ENCODE data around the gene TAF1C.
"Not testable (repeated sequence)": the region's sequence is repeated elsewhere in the genome, so short reads cannot be mapped to it uniquely, and the experiment has no call there.

TAF1C gene

GRCh38 chr16:84205123-84205522, 18.3 kb upstream of the TAF1C start:
- not testable (repeated sequence) for H3K9me3 Mint-ChIP-seq; DNase-seq (ENCODE audit: low spot score in 2 of 2)

GRCh38 chr16:84204551-84204950, 17.7 kb upstream of the TAF1C start:
- not testable (repeated sequence) for H3K36me3 Mint-ChIP-seq (ENCODE audit: insufficient read depth)

More at GRCh38 chr16:84205123-84205522, 18.3 kb upstream of the TAF1C start:
- not testable (repeated sequence) for ATAC-seq (replicated peaks; ENCODE audit: extremely low read depth, poor library complexity, severe bottlenecking); H3K27me3 Mint-ChIP-seq; H3K4me1 Mint-ChIP-seq; H3K36me3 Mint-ChIP-seq (ENCODE audit: insufficient read depth); H3K27ac Mint-ChIP-seq (ENCODE audit: low read depth); H3K4me3 Mint-ChIP-seq

GRCh38 chr16:84199861-84200260, 13.0 kb upstream of the TAF1C start:
- ATAC-seq (replicated peaks; ENCODE audit: extremely low read depth, poor library complexity, severe bottlenecking) (no peak), DNase-seq (ENCODE audit: low spot score in 2 of 2) (no peak)

More at GRCh38 chr16:84204551-84204950, 17.7 kb upstream of the TAF1C start:
- not testable (repeated sequence) for DNase-seq (ENCODE audit: low spot score in 2 of 2); H3K4me1 Mint-ChIP-seq; H3K27me3 Mint-ChIP-seq; H3K27ac Mint-ChIP-seq (ENCODE audit: low read depth); H3K9me3 Mint-ChIP-seq; H3K4me3 Mint-ChIP-seq; ATAC-seq (replicated peaks; ENCODE audit: extremely low read depth, poor library complexity, severe bottlenecking)

GRCh38 chr16:84199097-84199496, 12.2 kb upstream of the TAF1C start:
- no peak for DNase-seq (ENCODE audit: low spot score in 2 of 2)

More at GRCh38 chr16:84199861-84200260, 13.0 kb upstream of the TAF1C start:
- H3K27ac Mint-ChIP-seq (ENCODE audit: low read depth), result no peak overlapping the region
- H3K36me3 Mint-ChIP-seq (ENCODE audit: insufficient read depth), result no peaks in the 10 kb centered on the region
- no peaks in the 10 kb centered on the region for H3K9me3 Mint-ChIP-seq
- peaks cover 22% of the 10 kb centered on the region for H3K27me3 Mint-ChIP-seq
- no peak overlapping the region for H3K4me3 Mint-ChIP-seq
- no peaks in the 10 kb centered on the region for H3K4me1 Mint-ChIP-seq

GRCh38 chr16:84198401-84198800, 11.5 kb upstream of the TAF1C start:
- Mint-ChIP-seq H3K27ac (ENCODE audit: low read depth) (no peak overlapping the region), H3K36me3 (ENCODE audit: insufficient read depth) (no peaks in the 10 kb centered on the region), H3K9me3 (no peaks in the 10 kb centered on the region), H3K4me3 (no peak overlapping the region), H3K27me3 (peaks cover 22% of the 10 kb centered on the region), H3K4me1 (peaks cover 6% of the 10 kb centered on the region)
- ATAC-seq (replicated peaks; ENCODE audit: extremely low read depth, poor library complexity, severe bottlenecking), result no peak
- no peak for DNase-seq (ENCODE audit: low spot score in 2 of 2)

More at GRCh38 chr16:84199097-84199496, 12.2 kb upstream of the TAF1C start:
- Mint-ChIP-seq H3K36me3 (ENCODE audit: insufficient read depth) (no peaks in the 10 kb centered on the region), H3K4me3 (no peak overlapping the region), H3K27ac (ENCODE audit: low read depth) (no peak overlapping the region), H3K9me3 (no peaks in the 10 kb centered on the region), H3K4me1 (peaks cover 6% of the 10 kb centered on the region), H3K27me3 (peaks cover 22% of the 10 kb centered on the region)
- ATAC-seq (replicated peaks; ENCODE audit: extremely low read depth, poor library complexity, severe bottlenecking), result no peak

GRCh38 chr16:84197466-84198128, 10.7 kb upstream of the TAF1C start:
- Mint-ChIP-seq H3K9me3 (no peaks in the 10 kb centered on the region), H3K4me1 (peaks cover 6% of the 10 kb centered on the region), H3K36me3 (ENCODE audit: insufficient read depth) (no peaks in the 10 kb centered on the region), H3K4me3 (no peak overlapping the region), H3K27ac (ENCODE audit: low read depth) (no peak overlapping the region), H3K27me3 (peaks cover 22% of the 10 kb centered on the region)
- ATAC-seq (replicated peaks; ENCODE audit: extremely low read depth, poor library complexity, severe bottlenecking), result no peak
- DNase-seq (ENCODE audit: low spot score in 2 of 2), result no peak

GRCh38 chr16:84196727-84197394, 10.0 kb upstream of the TAF1C start:
- Mint-ChIP-seq H3K9me3 (no peaks in the 10 kb centered on the region), H3K36me3 (ENCODE audit: insufficient read depth) (no peaks in the 10 kb centered on the region), H3K4me3 (no peak overlapping the region), H3K27ac (ENCODE audit: low read depth) (no peak overlapping the region), H3K4me1 (peaks cover 6% of the 10 kb centered on the region), H3K27me3 (peaks cover 22% of the 10 kb centered on the region)
- no peak for ATAC-seq (replicated peaks; ENCODE audit: extremely low read depth, poor library complexity, severe bottlenecking)
- DNase-seq (ENCODE audit: low spot score in 2 of 2), result no peak

DNA sequence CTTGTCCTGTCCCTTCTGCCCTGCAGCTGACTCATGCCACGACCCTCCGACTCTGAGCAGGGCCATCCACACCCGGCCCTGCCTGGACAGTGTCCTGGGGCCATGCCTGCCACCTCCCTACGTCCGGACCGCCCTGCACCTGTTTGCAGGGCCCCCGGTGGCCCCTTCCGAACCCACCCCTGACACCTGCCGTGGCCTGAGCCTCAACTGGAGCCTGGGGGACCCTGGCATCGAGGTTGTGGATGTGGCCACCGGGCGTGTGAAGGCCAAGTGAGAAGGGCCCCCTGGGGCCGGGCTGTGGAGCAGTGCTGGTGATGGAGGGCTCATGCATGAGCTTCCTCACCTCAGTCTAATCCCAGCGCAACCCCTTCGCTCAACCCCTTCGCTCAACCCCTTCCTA, 9.2 kb upstream of the TAF1C start:
- H3K4me1 Mint-ChIP-seq, result peaks cover 6% of the 10 kb centered on the region
- H3K4me3 Mint-ChIP-seq, result no peak overlapping the region
- H3K27ac Mint-ChIP-seq (ENCODE audit: low read depth), result no peak overlapping the region
- DNase-seq (ENCODE audit: low spot score in 2 of 2) (no peak), ATAC-seq (replicated peaks; ENCODE audit: extremely low read depth, poor library complexity, severe bottlenecking) (no peak)
- no peaks in the 10 kb centered on the region for H3K9me3 Mint-ChIP-seq
- H3K36me3 Mint-ChIP-seq (ENCODE audit: insufficient read depth), result no peaks in the 10 kb centered on the region
- peaks cover 22% of the 10 kb centered on the region for H3K27me3 Mint-ChIP-seq

- DNase-seq (ENCODE audit: low spot score in 2 of 2), result no peak
- Mint-ChIP-seq H3K4me1 (peaks cover 6% of the 10 kb centered on the region), H3K27me3 (peaks cover 22% of the 10 kb centered on the region), H3K27ac (ENCODE audit: low read depth) (no peak overlapping the region), H3K4me3 (no peak overlapping the region), H3K36me3 (ENCODE audit: insufficient read depth) (no peaks in the 10 kb centered on the region), H3K9me3 (no peaks in the 10 kb centered on the region)
- ATAC-seq (replicated peaks; ENCODE audit: extremely low read depth, poor library complexity, severe bottlenecking), result no peak
Observed at GRCh38 chr16:84195201-84196093, 8.6 kb upstream of the TAF1C start.

DNA sequence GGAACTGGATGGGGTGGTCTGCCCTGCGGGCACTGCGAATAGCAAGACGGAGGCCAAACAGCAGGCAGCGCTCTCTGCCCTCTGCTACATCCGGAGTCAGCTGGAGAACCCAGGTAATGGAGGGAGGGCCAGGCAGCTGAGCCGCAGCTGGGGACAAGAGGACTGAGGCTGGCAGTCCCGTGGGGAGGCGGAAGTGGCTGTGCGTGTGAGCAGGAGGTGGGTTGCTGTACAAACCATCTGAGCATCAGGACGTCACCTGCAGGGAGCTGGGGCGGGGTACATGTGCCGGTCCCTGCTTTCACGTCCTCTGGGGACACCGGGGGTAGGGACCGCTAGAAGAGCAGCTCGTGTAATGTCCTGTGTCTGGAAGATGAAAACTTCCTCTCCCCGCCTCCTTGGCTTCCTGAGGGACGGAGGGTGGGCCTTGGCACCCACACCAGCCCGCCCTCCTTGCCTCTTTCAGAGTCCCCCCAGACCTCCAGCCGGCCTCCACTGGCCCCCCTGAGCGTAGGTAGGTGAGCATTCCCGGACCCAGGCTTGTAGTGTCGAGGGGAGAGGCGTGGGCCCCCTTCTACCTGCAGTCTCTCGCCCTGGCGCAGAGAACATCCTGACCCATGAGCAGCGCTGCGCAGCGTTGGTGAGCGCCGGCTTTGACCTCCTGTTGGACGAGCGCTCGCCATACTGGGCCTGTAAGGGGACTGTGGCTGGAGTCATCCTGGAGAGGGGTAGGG, 7.8 kb upstream of the TAF1C start:
- H3K36me3 Mint-ChIP-seq (ENCODE audit: insufficient read depth), result no peaks in the 10 kb centered on the region
- no peak for DNase-seq (ENCODE audit: low spot score in 2 of 2)
- peak overlapping the region; percentile 52 for H3K4me3 Mint-ChIP-seq
- H3K27ac Mint-ChIP-seq (ENCODE audit: low read depth), result no peak overlapping the region
- H3K27me3 Mint-ChIP-seq, result peaks cover 22% of the 10 kb centered on the region
- no peaks in the 10 kb centered on the region for H3K9me3 Mint-ChIP-seq
- peaks cover 6% of the 10 kb centered on the region for H3K4me1 Mint-ChIP-seq
- ATAC-seq (replicated peaks; ENCODE audit: extremely low read depth, poor library complexity, severe bottlenecking), result no peak

DNA sequence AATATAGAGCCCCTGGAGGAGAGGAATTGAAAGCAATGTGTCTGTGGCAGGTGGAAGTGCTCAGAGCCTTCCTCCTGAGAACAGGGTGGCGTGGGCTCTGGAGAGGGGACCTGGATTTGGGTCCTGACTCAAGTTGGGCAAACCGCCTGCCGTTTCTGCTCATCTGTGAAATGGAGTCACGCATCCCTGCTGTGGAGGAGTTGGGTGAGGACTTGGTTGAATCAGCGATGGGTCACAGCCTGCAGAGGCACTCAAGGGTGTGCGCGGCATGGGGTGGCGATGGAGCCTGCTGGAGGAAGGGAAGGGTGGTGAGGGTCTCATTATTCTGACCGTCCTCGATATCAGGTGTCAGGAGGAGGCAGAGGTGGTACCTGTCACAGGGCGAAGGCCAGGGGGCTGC, 7.2 kb upstream of the TAF1C start:
- peaks cover 20% of the 10 kb centered on the region for H3K27me3 Mint-ChIP-seq
- no peak overlapping the region for H3K27ac Mint-ChIP-seq (ENCODE audit: low read depth)
- ATAC-seq (replicated peaks; ENCODE audit: extremely low read depth, poor library complexity, severe bottlenecking) (no peak), DNase-seq (ENCODE audit: low spot score in 2 of 2) (no peak)
- H3K36me3 Mint-ChIP-seq (ENCODE audit: insufficient read depth), result no peaks in the 10 kb centered on the region
- H3K9me3 Mint-ChIP-seq, result no peaks in the 10 kb centered on the region
- peaks cover 6% of the 10 kb centered on the region for H3K4me1 Mint-ChIP-seq
- peak overlapping the region; percentile 52 for H3K4me3 Mint-ChIP-seq

DNA sequence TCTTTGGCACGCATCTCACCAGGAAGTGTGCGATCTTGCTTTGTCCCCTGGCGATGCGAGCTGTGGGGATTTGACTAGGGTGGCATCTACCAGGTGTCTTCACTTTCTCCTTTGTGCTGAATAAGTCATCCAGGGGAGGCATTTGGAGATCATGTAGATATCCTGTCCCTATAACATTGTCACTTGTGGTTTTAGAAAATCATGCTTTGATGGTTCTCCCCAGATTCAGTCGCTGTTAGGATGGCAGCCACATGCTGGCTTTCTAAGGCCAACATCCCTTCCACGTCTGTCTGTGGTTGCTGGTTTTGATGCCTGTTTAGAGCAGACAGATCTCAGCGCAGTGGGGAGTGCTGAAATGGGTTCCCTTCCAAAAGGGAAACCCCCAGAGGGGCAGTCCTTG, 6.6 kb upstream of the TAF1C start:
- no peaks in the 10 kb centered on the region for H3K9me3 Mint-ChIP-seq
- no peak overlapping the region for H3K27ac Mint-ChIP-seq (ENCODE audit: low read depth)
- H3K4me1 Mint-ChIP-seq, result peaks cover 6% of the 10 kb centered on the region
- no peaks in the 10 kb centered on the region for H3K36me3 Mint-ChIP-seq (ENCODE audit: insufficient read depth)
- H3K4me3 Mint-ChIP-seq, result no peak overlapping the region
- ATAC-seq (replicated peaks; ENCODE audit: extremely low read depth, poor library complexity, severe bottlenecking), result peak; percentile 6
- DNase-seq (ENCODE audit: low spot score in 2 of 2), result no peak
- H3K27me3 Mint-ChIP-seq, result peaks cover 15% of the 10 kb centered on the region
